GM12878 (cell line): Measurements from ENCODE around the gene KRTAP4-16. TPM values are rescaled to one million over a fixed set of nuclear protein-coding genes. Genes with fewer than 3 reads are reported as not detected.

Source experiments
- ATAC-seq: fragments of 200-7000 bp; cut with Tn5 transposase; 3 replicates; pipeline ENCODE4 v1.9.1; 2020; ENCODE audit warnings: mild to moderate bottlenecking, moderate library complexity
- BruUV-seq: library from RNA; stranded (reverse); fragments of 400-500 nt; replicated peaks from 2 replicates; lab custom pipeline; 2021; lab: Mats Ljungman, UMichigan
- CTCF ChIA-PET: fragments of 300-600 bp; sonication (Branson Sonifier 250); formaldehyde crosslinking; extraction: SDS; loops from one replicate; lab custom pipeline; 2021; ENCODE audit warnings: inconsistent platforms; lab: Yijun Ruan, JAX
- POLR2A ChIA-PET: fragments of 350-600 bp; formaldehyde crosslinking; extraction: SDS; loops from one replicate; lab custom pipeline; 2021; ENCODE audit warnings: inconsistent platforms; lab: Charles Lee
- RAD21 ChIA-PET: fragments of 300-600 bp; sonication (Branson Sonifier 250); formaldehyde crosslinking; loops from one replicate; lab custom pipeline; 2023; ENCODE audit warnings: antibody characterized with exemption; ENCODE audit not compliant: unreplicated experiment; lab: Charles Lee
- SMC1A ChIA-PET: fragments of 300-600 bp; sonication (Branson Sonifier 250); formaldehyde crosslinking; loops from one replicate; lab custom pipeline; 2023; ENCODE audit not compliant: unreplicated experiment, uncharacterized antibody; lab: Charles Lee
- DNase-seq: peaks from one replicate; pipeline ENCODE4 v3.0.0-alpha.2; 2011; ENCODE audit warnings: low read depth, low spot score
- FAIRE-seq: peaks from 3 replicates; lab custom pipeline; 2011; peaks lifted over from hg19 to GRCh38; lab: Jason Lieb, UNC
- H2AFZ ChIP-seq: 2 replicates; pipeline ENCODE4 v1.6.0; 2011; ENCODE audit warnings: low read depth, low read length, control low read depth; ENCODE audit not compliant: control insufficient read depth
- H3K27ac ChIP-seq: 2 replicates; pipeline ENCODE4 v1.5.1; 2011; ENCODE audit warnings: control low read depth; ENCODE audit not compliant: control insufficient read depth, insufficient read depth
- H3K27me3 ChIP-seq, 2 experiments: replicated peaks in 1 of 2; 2 replicates each; pipeline versions ENCODE4 v1.6.0 to v1.6.1; 2011; ENCODE audit warnings: low read length in 1 of 2; ENCODE audit not compliant: control insufficient read depth in 2 of 2, insufficient read depth in 2 of 2
- H3K36me3 ChIP-seq, 2 experiments: 2 replicates each; pipeline ENCODE4 v1.5.1; 2011; ENCODE audit warnings: low read length in 1 of 2; ENCODE audit not compliant: control insufficient read depth in 2 of 2, insufficient read depth in 2 of 2
- H3K4me1 ChIP-seq: 2 replicates; pipeline ENCODE4 v1.6.1; 2011; ENCODE audit warnings: mild to moderate bottlenecking, low read length, moderate library complexity, mixed read lengths; ENCODE audit not compliant: control insufficient read depth, insufficient read depth
- H3K4me2 ChIP-seq: 2 replicates; pipeline ENCODE4 v1.6.0; 2011; ENCODE audit warnings: control low read depth; ENCODE audit not compliant: control insufficient read depth, insufficient read depth
- H3K4me3 ChIP-seq: fragments of 200-600 bp; sonication (generic); 2 replicates; pipeline ENCODE4 v1.5.1; 2016
- H3K79me2 ChIP-seq: 2 replicates; pipeline ENCODE4 v1.6.0; 2011; ENCODE audit warnings: low read length; ENCODE audit not compliant: control insufficient read depth, insufficient read depth
- H3K9ac ChIP-seq: 2 replicates; pipeline ENCODE4 v1.8.0; 2011; ENCODE audit warnings: low read length, control low read depth, mixed read lengths; ENCODE audit not compliant: control insufficient read depth, insufficient read depth
- H3K9me3 ChIP-seq: replicated peaks from 3 replicates; pipeline ENCODE4 v1.5.1; 2011; ENCODE audit warnings: mild to moderate bottlenecking, low read length; ENCODE audit not compliant: control insufficient read depth, insufficient read depth
- H4K20me1 ChIP-seq: 2 replicates; pipeline ENCODE4 v1.6.0; 2011; ENCODE audit not compliant: control insufficient read depth, insufficient read depth
- BHLHE40 ChIP-seq, 2 experiments: fragments of 450-650 bp in 1 of 2; IDR thresholded peaks; 2 replicates each; pipeline ENCODE4 v1.6.1; 2011 to 2017; ENCODE audit warnings: low read depth in 2 of 2, borderline replicate concordance in 1 of 2, improper control_type of control experiment in 1 of 2, low read length in 1 of 2, mild to moderate bottlenecking in 1 of 2
- CEBPB ChIP-seq, 2 experiments: fragments of 150-350 bp in 1 of 2; IDR thresholded peaks; 2 replicates each; pipeline ENCODE4 v1.6.1; 2012 to 2014; ENCODE audit warnings: low read depth in 2 of 2, low read length in 2 of 2, borderline replicate concordance in 1 of 2, inconsistent platforms in 1 of 2
- CHD4 ChIP-seq: fragments of 200-600 bp; sonication (generic); IDR thresholded peaks from 2 replicates; pipeline ENCODE4 v1.6.1; 2016; ENCODE audit warnings: mild to moderate bottlenecking
- CREB1 ChIP-seq: IDR thresholded peaks from 2 replicates; pipeline ENCODE4 v1.6.1; 2012; ENCODE audit warnings: low read depth, mild to moderate bottlenecking, inconsistent platforms
- E2F4 ChIP-seq: IDR thresholded peaks from 2 replicates; pipeline ENCODE4 v1.6.1; 2012; ENCODE audit warnings: low read depth, low read length, improper control_type of control experiment
- ETV6 ChIP-seq, 2 experiments: fragments of 450-650 bp in 1 of 2; IDR thresholded peaks in 1 of 2; conservative IDR thresholded peaks in 1 of 2; 2 replicates each; pipeline ENCODE4 v1.6.1; 2014; ENCODE audit warnings: antibody characterized with exemption in 1 of 2, borderline replicate concordance in 1 of 2, low read depth in 1 of 2, mild to moderate bottlenecking in 1 of 2, moderate library complexity in 1 of 2
- GATAD2B ChIP-seq: fragments of 450-650 bp; conservative IDR thresholded peaks from 2 replicates; pipeline ENCODE4 v1.6.1; 2017; ENCODE audit warnings: low read depth, mild to moderate bottlenecking, moderate library complexity
- HDAC6 ChIP-seq: fragments of 200-600 bp; sonication (generic); IDR thresholded peaks from one replicate; pipeline ENCODE4 v1.8.0; 2017; ENCODE audit warnings: antibody characterized with exemption; ENCODE audit not compliant: unreplicated experiment
- IKZF1 ChIP-seq: fragments of 450-650 bp; conservative IDR thresholded peaks from 2 replicates; pipeline ENCODE4 v1.6.1; 2017; ENCODE audit warnings: antibody characterized with exemption, mild to moderate bottlenecking
- IKZF2 ChIP-seq, 2 experiments: fragments of 450-650 bp; IDR thresholded peaks; 2 replicates each; pipeline ENCODE4 v1.6.1; 2017; ENCODE audit warnings: mild to moderate bottlenecking in 2 of 2, moderate library complexity in 2 of 2
- JUNB ChIP-seq: IDR thresholded peaks from 2 replicates; pipeline ENCODE4 v1.6.1; 2016; ENCODE audit warnings: antibody characterized with exemption, mild to moderate bottlenecking
- MEF2B ChIP-seq: fragments of 450-650 bp; IDR thresholded peaks from 2 replicates; pipeline ENCODE4 v1.6.1; 2018; ENCODE audit warnings: mild to moderate bottlenecking, moderate library complexity; ENCODE audit not compliant: partially characterized antibody, poor library complexity, severe bottlenecking
- MTA2 ChIP-seq: fragments of 450-650 bp; IDR thresholded peaks from 2 replicates; pipeline ENCODE4 v1.6.1; 2016; ENCODE audit warnings: low read depth, mild to moderate bottlenecking, moderate library complexity
- NFYB ChIP-seq: IDR thresholded peaks from 2 replicates; pipeline ENCODE4 v1.6.1; 2011; ENCODE audit warnings: low read depth, mild to moderate bottlenecking, low read length, improper control_type of control experiment, moderate library complexity; ENCODE audit not compliant: insufficient read depth
- PAX5 ChIP-seq: IDR thresholded peaks from 2 replicates; pipeline ENCODE4 v1.6.1; 2011; ENCODE audit warnings: low read depth, low read length, borderline replicate concordance
- RB1 ChIP-seq: fragments of 450-650 bp; formaldehyde crosslinking; IDR thresholded peaks from 2 replicates; pipeline ENCODE4 v1.6.1; 2017; ENCODE audit warnings: mild to moderate bottlenecking, borderline replicate concordance
- RELA ChIP-seq: fragments of 450-650 bp; IDR thresholded peaks from 2 replicates; pipeline ENCODE4 v1.8.0; 2014; ENCODE audit warnings: borderline replicate concordance; ENCODE audit not compliant: partially characterized antibody
- RELB ChIP-seq: fragments of 450-650 bp; IDR thresholded peaks from 2 replicates; pipeline ENCODE4 v1.6.1; 2017; ENCODE audit warnings: low read depth, mild to moderate bottlenecking, moderate library complexity
- TAF1 ChIP-seq: IDR thresholded peaks from 2 replicates; pipeline ENCODE4 v1.6.1; 2011; ENCODE audit warnings: mild to moderate bottlenecking, low read depth, low read length, borderline replicate concordance
- TCF7 ChIP-seq: IDR thresholded peaks from 2 replicates; pipeline ENCODE4 v1.6.1; 2014; ENCODE audit warnings: antibody characterized with exemption, borderline replicate concordance
- ZBTB33 ChIP-seq: fragments of 450-650 bp; IDR thresholded peaks from 2 replicates; pipeline ENCODE4 v1.6.1; 2017; ENCODE audit warnings: mild to moderate bottlenecking
- ZNF24 ChIP-seq: fragments of 450-650 bp; IDR thresholded peaks from 2 replicates; pipeline ENCODE4 v1.6.1; 2017; ENCODE audit warnings: antibody characterized with exemption, mild to moderate bottlenecking
- WGBS: methylation state at CpG from one replicate; pipeline ENCODE4 v1.1.6; 2016; ENCODE audit warnings: low lambda C conversion rate; ENCODE audit not compliant: insufficient replicate concordance, insufficient coverage; ENCODE audit errors: missing lambda C conversion rate; 5-methylcytosine and 5-hydroxymethylcytosine counted together
- in situ Hi-C: fragments of 300-500 bp; cut with MboI; formaldehyde crosslinking; loops from 9 replicates; pipeline ENCODE4 v1.14.3; 2018; ENCODE audit warnings: mixed read lengths
- intact Hi-C: fragments of 100-400 bp; cut with micrococcal nuclease; formaldehyde crosslinking; loops from one replicate; pipeline ENCODE4 v1.14.2; 2022; ENCODE audit not compliant: unreplicated experiment
- polyA plus RNA-seq, 11 experiments: library from polyadenylated mRNA; depleted of rRNA in 4 of 11; unstranded in 6 of 11; stranded (reverse) in 5 of 11; fragments of >200 nt; fragmentation: Nextera tagmentation in 4 of 11; fragmentation: Illumina TruSeq in 1 of 11; extraction: Ambion mirVana in 4 of 11; extraction: Trizol in 1 of 11; gene quantifications; 1 replicate in 1 of 11; 2 replicates in 10 of 11; pipeline versions ENCODE4 v1.2.1 to v1.2.3, GENCODE V29; 2011 to 2016; ENCODE audit warnings: inconsistent platforms in 2 of 11, missing spikeins in 2 of 11, low read depth in 1 of 11
- total RNA-seq, 4 experiments: library from RNA; depleted of rRNA in 3 of 4; stranded (reverse); fragments of >200 nt in 3 of 4; fragmentation: Illumina TruSeq in 1 of 4; extraction: Trizol in 1 of 4; gene quantifications; 2 replicates each; pipeline versions ENCODE4 v1.2.1 to v1.2.3, GENCODE V29; 2013 to 2021

Gene KRTAP4-16
- total and polyA plus RNA-seq, 10 of the 15 experiments (the other 5 are each of a cell fraction or from before 2014, with no cell fraction given), result not detected

GRCh38 chr17:41131979-41132378, 30.0 kb upstream of the KRTAP4-16 start:
- no TSS peak for BruUV-seq
- Histone ChIP-seq H3K4me1 (no peaks in the 10 kb centered on the region), H3K9ac (no peak overlapping the region), H2AFZ (no peak overlapping the region), H3K79me2 (no peaks in the 10 kb centered on the region), H3K9me3 (no peaks in the 10 kb centered on the region), H3K4me2 (no peak overlapping the region), H3K27me3 (no peaks in the 10 kb centered on the region), H4K20me1 (no peaks in the 10 kb centered on the region), H3K36me3 (no peaks in the 10 kb centered on the region), H3K4me3 (no peak overlapping the region), H3K27ac (no peak overlapping the region)
- ChIA-PET RAD21 (no interaction called here), CTCF (no interaction called here), SMC1A (no interaction called here), POLR2A (no interaction called here)
- FAIRE-seq, result no peak
- no peak for DNase-seq
- WGBS, result 28% methylated on average over 3 of the region's 3 CpGs
- in situ Hi-C loops, result no loop called here
- intact Hi-C loops, result no loop called here
- ATAC-seq, result peak; percentile 67
- TF ChIP-seq IKZF1 (no peak), E2F4 (no peak), RELB (no peak), ZNF24 (no peak), IKZF2 (IDR thresholded peaks at IDR 0.05) (no peak), MTA2 (peak; percentile 35; the same call in 1 of the 2 replicates), CEBPB (IDR thresholded peaks at IDR 0.05; ENCODE audit: borderline replicate concordance in 1 of 2, low read depth in 2 of 2, low read length in 2 of 2) (no peak), NFYB (no peak), RB1 (no peak), JUNB (peak; percentile 76), HDAC6 (no peak), TCF7 (0 out of 2 replicates have a peak, but pooled peaks have one; percentile 45), CREB1 (no peak), PAX5 (no peak), ETV6 (conservative IDR thresholded peaks at IDR 0.05 in 1 of 2, IDR thresholded peaks at IDR 0.05 in 1 of 2; ENCODE audit: borderline replicate concordance in 1 of 2, low read depth in 1 of 2) (peak in 1 of 2 experiments; percentile 62; a peak in 1 of 4 replicates), GATAD2B (no peak), ZBTB33 (no peak), MEF2B (no peak), RELA (no peak), TAF1 (no peak), CHD4 (no peak), BHLHE40 (IDR thresholded peaks at IDR 0.05; ENCODE audit: borderline replicate concordance in 1 of 2, low read depth in 2 of 2, low read length in 1 of 2) (no peak)
